Karpas-422 (cell line): ENCODE data around the gene HELLS. TPM values are rescaled to one million over a fixed set of nuclear protein-coding genes. Genes with fewer than 3 reads are reported as not detected.
"Not testable (repeated sequence)": the region's sequence is repeated elsewhere in the genome, so short reads cannot be mapped to it uniquely, and the experiment has no call there.

ENCODE experiments used
- DNase-seq: peaks from one replicate; pipeline ENCODE4 v3.0.0-alpha.2; 2015
- H2AFZ ChIP-seq: fragments of 200-600 bp; sonication (generic); 2 replicates; pipeline ENCODE4 v1.6.1; 2014; ENCODE audit warnings: antibody characterized with exemption, low read length, mixed read lengths
- H3K27ac ChIP-seq: fragments of 200-600 bp; sonication (generic); 2 replicates; pipeline ENCODE4 v1.5.1; 2014; ENCODE audit warnings: mild to moderate bottlenecking, low read length, moderate library complexity
- H3K27me3 ChIP-seq: fragments of 200-600 bp; sonication (generic); 2 replicates; pipeline ENCODE4 v1.6.1; 2014; ENCODE audit warnings: low read length, mixed read lengths
- H3K36me3 ChIP-seq: fragments of 200-600 bp; sonication (generic); 2 replicates; pipeline ENCODE4 v1.6.1; 2014; ENCODE audit warnings: low read length, mixed read lengths; ENCODE audit not compliant: insufficient read depth
- H3K4me1 ChIP-seq: fragments of 200-600 bp; sonication (generic); 2 replicates; pipeline ENCODE4 v1.6.1; 2014; ENCODE audit warnings: mild to moderate bottlenecking, low read length, mixed read lengths
- H3K4me2 ChIP-seq: fragments of 200-600 bp; sonication (generic); 2 replicates; pipeline ENCODE4 v1.6.1; 2014; ENCODE audit warnings: low read length, low read depth, mild to moderate bottlenecking; ENCODE audit not compliant: poor library complexity, severe bottlenecking
- H3K4me3 ChIP-seq: fragments of 200-600 bp; sonication (generic); 2 replicates; pipeline ENCODE4 v1.5.1; 2014; ENCODE audit warnings: mild to moderate bottlenecking, antibody characterized with exemption, low read length, mixed read lengths
- H3K79me2 ChIP-seq: fragments of 200-600 bp; sonication (generic); 2 replicates; pipeline ENCODE4 v1.6.1; 2014; ENCODE audit warnings: mild to moderate bottlenecking, low read length, mixed read lengths
- H3K9ac ChIP-seq: fragments of 200-600 bp; sonication (generic); 2 replicates; pipeline ENCODE4 v1.6.0; 2014; ENCODE audit warnings: low read length
- H3K9me2 ChIP-seq: fragments of 200-600 bp; sonication (generic), shearing (Covaris generic); replicated peaks from 2 replicates; pipeline ENCODE4 v1.6.0; 2014; ENCODE audit warnings: mild to moderate bottlenecking, low read length, moderate library complexity; ENCODE audit not compliant: insufficient read depth
- H3K9me3 ChIP-seq: fragments of 300-700, 200-600 bp; sonication (generic); 2 replicates; pipeline ENCODE4 v1.6.1; 2014; ENCODE audit warnings: low read length, mixed read lengths
- H4K20me1 ChIP-seq: fragments of 200-600 bp; sonication (generic); 2 replicates; pipeline ENCODE4 v1.6.1; 2014; ENCODE audit warnings: mild to moderate bottlenecking, antibody characterized with exemption, low read length, low read depth; ENCODE audit not compliant: insufficient read depth
- total RNA-seq: library from RNA; depleted of rRNA; stranded (reverse); fragments of >200 nt; shearing (Covaris generic); gene quantifications from 2 replicates; pipeline ENCODE4 v1.2.3, GENCODE V29; 2014; ENCODE audit warnings: low replicate concordance

The HELLS gene
- total RNA-seq, 1 experiment from 2014 or later, result 41.2 TPM

DNA sequence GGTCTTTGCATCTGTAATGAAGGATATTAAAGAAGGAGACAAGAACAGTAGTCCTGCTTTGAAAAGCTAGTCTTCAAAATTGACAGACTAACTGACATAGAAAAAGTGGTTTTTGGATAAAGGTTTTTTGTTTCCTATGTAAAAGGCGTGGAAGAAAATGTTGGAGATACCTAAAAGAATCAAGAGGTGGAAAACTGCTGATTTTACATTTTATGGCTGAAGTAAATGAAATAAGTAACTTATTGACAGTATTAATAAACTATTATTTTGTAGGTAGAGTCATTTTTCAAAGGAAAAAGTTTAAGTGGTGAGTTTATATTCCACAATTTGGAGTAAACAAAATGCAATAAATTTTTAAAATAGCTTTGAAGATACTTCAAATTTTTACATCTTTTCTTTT lies 12.6 kb upstream of the HELLS start:
- Histone ChIP-seq H3K27ac (no peak overlapping the region), H3K79me2 (no peaks in the 10 kb centered on the region), H4K20me1 (no peaks in the 10 kb centered on the region), H3K36me3 (no peaks in the 10 kb centered on the region), H3K9me3 (no peaks in the 10 kb centered on the region), H3K9ac (no peak overlapping the region), H3K4me3 (no peak overlapping the region), H2AFZ (no peak overlapping the region), H3K27me3 (no peaks in the 10 kb centered on the region), H3K4me2 (no peak overlapping the region), H3K4me1 (no peaks in the 10 kb centered on the region), H3K9me2 (no peaks in the 10 kb centered on the region)
- DNase-seq, result no peak

DNA sequence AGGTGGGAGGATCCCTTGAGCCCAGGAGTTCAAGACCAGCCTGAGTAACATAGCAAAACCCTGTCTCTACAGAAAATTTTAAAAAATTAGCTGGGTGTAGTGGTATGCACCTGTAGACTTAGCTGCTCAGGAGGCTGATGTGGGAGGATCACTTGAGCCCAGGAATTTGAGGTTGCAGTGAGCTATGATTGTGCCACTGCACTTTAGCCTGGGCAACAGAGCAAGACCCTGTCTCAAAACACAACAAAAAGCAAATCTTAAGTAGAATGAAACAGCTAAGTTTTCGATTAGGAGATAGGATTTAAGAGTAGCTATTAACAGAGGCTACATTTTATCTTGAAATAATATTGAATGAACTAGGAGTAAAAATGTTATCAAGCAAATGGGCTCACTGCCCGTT lies 3.3 kb upstream of the HELLS start:
- H3K4me3 ChIP-seq, H3K36me3 ChIP-seq, DNase-seq, H3K4me1 ChIP-seq, H2AFZ ChIP-seq, H3K9me2 ChIP-seq, H3K4me2 ChIP-seq, H3K9ac ChIP-seq, H4K20me1 ChIP-seq, H3K27me3 ChIP-seq, H3K27ac ChIP-seq, H3K9me3 ChIP-seq: not testable (repeated sequence)
- H3K79me2 ChIP-seq, result peaks cover 17% of the 10 kb centered on the region

DNA sequence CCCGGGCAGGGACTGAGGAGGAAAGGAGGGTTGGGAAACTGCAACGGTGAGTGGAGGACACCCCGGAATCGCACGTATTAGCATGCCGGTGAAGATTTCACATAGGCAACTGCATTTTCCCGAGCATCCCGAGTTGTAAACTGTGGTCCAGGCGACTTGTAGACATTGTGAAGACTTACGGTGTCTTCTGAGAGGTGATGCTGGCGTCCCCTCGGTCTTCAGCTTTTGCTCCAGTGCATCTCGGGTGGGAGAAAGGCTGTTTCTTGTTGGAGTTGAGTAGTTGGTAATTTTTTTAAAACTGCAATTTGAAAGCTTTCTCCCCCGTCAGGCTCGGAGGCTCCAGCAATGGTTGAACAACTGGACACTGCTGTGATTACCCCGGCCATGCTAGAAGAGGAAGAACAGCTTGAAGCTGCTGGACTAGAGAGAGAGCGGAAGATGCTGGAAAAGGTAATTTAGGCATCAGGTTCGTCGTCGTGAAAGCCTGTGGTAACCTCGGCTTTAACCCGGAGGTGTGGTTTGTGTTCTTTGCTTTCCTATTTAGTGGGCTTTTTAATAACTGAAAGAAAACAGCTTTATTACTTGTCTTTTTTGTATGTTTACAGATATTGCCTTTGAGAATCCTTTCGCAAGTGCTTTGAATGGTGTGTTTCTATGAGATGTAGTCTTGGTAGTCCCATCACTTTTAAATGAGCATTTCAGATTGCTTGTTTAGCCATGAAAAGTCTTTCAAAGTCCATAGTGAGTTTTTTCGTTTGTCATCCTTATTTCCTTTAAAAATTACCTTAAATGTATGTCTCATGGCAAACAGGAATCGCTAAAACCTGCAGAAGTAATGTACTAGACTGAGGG lies 687 bp downstream of the HELLS start:
- Histone ChIP-seq H3K27me3 (no peaks in the 10 kb centered on the region), H3K4me1 (peaks cover 11% of the 10 kb centered on the region), H3K27ac (peak overlapping the region; percentile 66), H3K9me3 (no peaks in the 10 kb centered on the region), H4K20me1 (no peaks in the 10 kb centered on the region), H3K9ac (peak overlapping the region; percentile 91), H3K4me2 (peak overlapping the region; percentile 85), H3K79me2 (peaks cover 44% of the 10 kb centered on the region), H3K36me3 (peaks cover 10% of the 10 kb centered on the region; the same call in 1 of the 2 replicates), H3K9me2 (no peaks in the 10 kb centered on the region), H3K4me3 (peak overlapping the region; percentile 87), H2AFZ (peak overlapping the region; percentile 30; the same call in 1 of the 2 replicates)
- peak; percentile 62 for DNase-seq

DNA sequence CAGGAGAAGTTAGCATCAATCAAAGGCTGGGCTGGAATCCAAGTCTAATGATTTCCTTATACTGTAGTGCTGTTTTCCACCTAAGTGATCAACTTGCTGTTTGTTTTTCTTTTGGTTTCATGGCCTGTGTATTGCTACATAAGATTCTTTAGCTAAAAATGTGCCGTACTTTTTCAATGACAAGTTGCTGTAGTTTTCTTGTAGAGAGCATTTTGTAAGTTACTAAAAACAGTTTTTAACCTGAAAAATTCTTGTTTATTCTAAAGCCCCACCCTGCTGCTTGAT lies 1.3 kb downstream of the HELLS start:
- H2AFZ ChIP-seq, result no peak overlapping the region

DNA sequence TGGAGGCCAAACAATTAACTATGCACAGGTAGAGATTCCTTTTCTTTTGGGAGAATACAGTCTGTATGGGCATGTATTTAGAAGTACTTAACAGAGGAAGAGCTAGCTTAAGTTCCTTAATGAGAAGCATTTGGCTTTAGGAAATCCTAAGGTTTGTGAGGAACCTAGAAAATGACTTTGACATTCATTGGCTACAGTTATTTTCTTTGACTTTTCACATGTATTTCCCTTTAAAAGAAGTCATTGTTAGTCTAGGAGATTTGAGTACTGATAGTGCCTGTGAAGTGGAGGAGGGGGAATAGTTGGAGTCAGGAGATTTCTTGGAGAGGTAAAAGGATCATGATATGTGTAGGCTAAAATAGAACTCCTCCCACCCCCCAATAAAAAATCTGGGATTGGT lies 3.6 kb downstream of the HELLS start:
- Histone ChIP-seq H2AFZ (no peak overlapping the region), H4K20me1 (no peaks in the 10 kb centered on the region), H3K4me3 (no peak overlapping the region), H3K9me3 (no peaks in the 10 kb centered on the region), H3K9ac (no peak overlapping the region), H3K79me2 (peaks cover 54% of the 10 kb centered on the region), H3K27ac (no peak overlapping the region), H3K9me2 (no peaks in the 10 kb centered on the region), H3K4me2 (no peak overlapping the region), H3K36me3 (peaks cover 10% of the 10 kb centered on the region; the same call in 1 of the 2 replicates), H3K27me3 (no peaks in the 10 kb centered on the region), H3K4me1 (peaks cover 11% of the 10 kb centered on the region)
- DNase-seq, result no peak

More for the DNA sequence above, 1.3 kb downstream of the HELLS start:
- Histone ChIP-seq H3K9ac (peak overlapping the region; percentile 91), H3K79me2 (peaks cover 44% of the 10 kb centered on the region), H4K20me1 (no peaks in the 10 kb centered on the region), H3K9me3 (no peaks in the 10 kb centered on the region), H3K36me3 (peaks cover 10% of the 10 kb centered on the region; the same call in 1 of the 2 replicates), H3K9me2 (no peaks in the 10 kb centered on the region), H3K27me3 (no peaks in the 10 kb centered on the region), H3K4me2 (peak overlapping the region; percentile 85), H3K4me3 (peak overlapping the region; percentile 87), H3K27ac (peak overlapping the region; percentile 66), H3K4me1 (peaks cover 11% of the 10 kb centered on the region)
- DNase-seq, result no peak

DNA sequence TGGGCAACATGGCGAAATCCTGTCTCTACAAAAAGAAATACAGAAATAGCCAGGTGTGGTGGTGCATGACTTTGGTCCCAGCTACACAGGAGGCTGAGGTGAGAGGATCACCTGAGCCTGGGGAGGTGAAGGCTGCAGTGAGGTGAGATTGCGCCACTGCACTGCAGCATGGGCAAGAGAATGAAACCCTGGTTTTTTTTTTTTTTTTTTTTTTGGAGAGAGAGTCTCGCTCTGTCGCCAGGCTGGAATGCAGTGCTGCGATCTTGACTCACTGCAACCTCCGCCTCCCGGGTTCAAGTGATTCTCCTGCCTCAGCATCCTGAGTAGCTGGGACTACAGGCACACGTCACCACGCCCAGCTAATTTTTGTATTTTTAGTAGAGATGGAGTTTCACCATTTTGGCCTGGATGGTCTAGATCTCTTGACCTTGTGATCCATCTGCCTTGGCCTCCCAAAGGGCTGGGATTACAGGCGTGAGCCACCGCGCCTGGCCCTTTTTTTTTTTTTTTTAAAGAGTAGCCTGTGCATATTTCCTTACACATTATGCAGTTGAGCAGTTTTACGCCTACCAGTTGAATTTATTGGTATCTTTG lies 22.2 kb downstream of the HELLS start:
- H4K20me1 ChIP-seq, H3K27ac ChIP-seq, H3K9me3 ChIP-seq, H3K4me1 ChIP-seq, H3K4me3 ChIP-seq, H2AFZ ChIP-seq, DNase-seq, H3K36me3 ChIP-seq, H3K9ac ChIP-seq, H3K9me2 ChIP-seq, H3K27me3 ChIP-seq, H3K79me2 ChIP-seq, H3K4me2 ChIP-seq: not testable (repeated sequence)

DNA sequence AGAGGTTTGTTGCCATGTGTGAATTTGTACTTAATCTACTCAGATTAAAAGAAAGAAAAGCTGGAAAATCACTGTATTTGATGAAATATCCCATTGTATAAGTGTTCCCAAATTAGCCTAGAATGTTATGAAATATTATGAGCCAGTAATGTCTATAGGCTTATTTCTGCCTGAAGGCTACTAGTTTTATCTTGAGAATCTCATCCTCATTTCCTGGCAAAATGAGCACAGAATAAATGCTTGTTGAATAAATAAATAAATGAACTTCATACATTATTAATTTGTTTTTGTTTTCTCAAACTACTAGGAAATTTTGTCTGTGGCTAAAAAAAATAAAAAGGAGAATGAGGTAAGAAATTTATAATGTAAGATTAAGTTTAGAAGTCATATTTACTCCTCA lies 25.5 kb downstream of the HELLS start:
- Histone ChIP-seq H3K27ac (no peak overlapping the region), H3K9me3 (no peaks in the 10 kb centered on the region), H3K4me1 (no peaks in the 10 kb centered on the region), H3K9ac (no peak overlapping the region), H4K20me1 (no peaks in the 10 kb centered on the region), H3K27me3 (no peaks in the 10 kb centered on the region), H3K9me2 (no peaks in the 10 kb centered on the region), H2AFZ (no peak overlapping the region), H3K36me3 (peaks cover 2% of the 10 kb centered on the region; the same call in 1 of the 2 replicates), H3K4me2 (no peak overlapping the region), H3K79me2 (0 out of 2 replicates have a peak, but pooled peaks cover 6% of the 10 kb centered on the region), H3K4me3 (no peak overlapping the region)
- DNase-seq, result no peak

DNA sequence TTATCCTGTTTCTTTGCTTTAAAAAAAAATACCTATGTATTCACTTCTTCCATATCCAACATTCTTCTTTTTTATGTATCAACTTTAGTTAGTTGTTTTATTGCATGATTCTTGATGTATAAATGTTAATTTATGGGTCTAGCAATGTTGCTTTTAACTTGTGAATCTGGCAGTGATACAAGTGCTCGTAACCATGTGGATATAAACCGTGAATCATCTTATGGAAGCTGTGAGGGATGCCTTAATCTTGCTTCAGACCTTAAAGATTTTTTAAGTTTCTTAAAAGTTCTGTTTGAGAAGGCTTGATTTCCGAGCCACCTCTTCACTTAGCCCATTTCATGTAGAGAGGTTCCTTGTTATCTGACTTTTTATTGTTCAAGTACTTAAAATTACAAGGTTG lies 25.9 kb downstream of the HELLS start:
- Histone ChIP-seq H3K27ac (no peak overlapping the region), H3K36me3 (peaks cover 2% of the 10 kb centered on the region; the same call in 1 of the 2 replicates), H3K9me3 (no peaks in the 10 kb centered on the region), H3K4me2 (no peak overlapping the region), H3K79me2 (0 out of 2 replicates have a peak, but pooled peaks cover 6% of the 10 kb centered on the region), H3K9me2 (no peaks in the 10 kb centered on the region), H4K20me1 (no peaks in the 10 kb centered on the region), H3K4me1 (no peaks in the 10 kb centered on the region), H2AFZ (no peak overlapping the region), H3K27me3 (no peaks in the 10 kb centered on the region), H3K4me3 (no peak overlapping the region), H3K9ac (no peak overlapping the region)
- DNase-seq, result no peak
